DMS 273 treated with DMSO at 0.1 percent for 48 hours (cell line): Measurements from ENCODE around the gene GALK2.
"Not testable (repeated sequence)": the region's sequence is repeated elsewhere in the genome, so short reads cannot be mapped to it uniquely, and the experiment has no call there.

Experiments
- DNase-seq: peaks from one replicate; lab custom pipeline; 2025; lab: John Stamatoyannopoulos, UW

Gene GALK2

DNA sequence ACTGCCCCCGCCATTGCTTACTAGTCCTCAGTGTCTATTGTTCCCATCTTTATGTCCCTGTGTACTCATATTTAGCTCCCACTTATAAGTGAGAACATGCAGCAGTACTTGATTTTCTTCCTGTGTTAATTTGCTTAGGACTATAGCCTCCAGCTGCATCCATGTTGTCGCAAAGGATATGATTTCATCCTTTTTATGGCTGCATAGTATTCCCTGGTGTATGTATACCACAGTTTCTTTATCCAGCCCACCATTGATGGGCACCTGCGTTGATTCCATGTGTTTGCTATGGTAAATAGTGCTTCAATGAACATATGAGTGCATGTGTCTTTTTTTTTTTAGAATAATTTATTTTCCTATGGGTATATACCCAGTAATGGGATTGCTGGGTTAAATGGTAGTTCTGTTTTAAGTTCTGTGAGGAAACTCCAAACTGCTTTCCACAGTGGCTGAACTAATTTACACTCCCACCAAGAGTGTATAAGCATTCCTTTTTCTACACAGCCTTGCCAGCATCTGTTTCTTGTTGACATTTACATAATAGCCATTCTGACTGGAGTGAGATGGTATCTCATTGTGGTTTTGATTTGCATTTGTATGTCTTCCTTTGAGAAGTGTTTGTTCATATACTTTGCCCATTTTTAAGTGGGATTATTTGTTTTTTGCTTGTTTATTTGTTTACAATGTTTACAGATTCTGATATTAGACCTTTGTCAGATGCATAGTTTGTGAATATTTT lies 53.7 kb downstream of the GALK2 start:
- peak; percentile 14 for DNase-seq

DNA sequence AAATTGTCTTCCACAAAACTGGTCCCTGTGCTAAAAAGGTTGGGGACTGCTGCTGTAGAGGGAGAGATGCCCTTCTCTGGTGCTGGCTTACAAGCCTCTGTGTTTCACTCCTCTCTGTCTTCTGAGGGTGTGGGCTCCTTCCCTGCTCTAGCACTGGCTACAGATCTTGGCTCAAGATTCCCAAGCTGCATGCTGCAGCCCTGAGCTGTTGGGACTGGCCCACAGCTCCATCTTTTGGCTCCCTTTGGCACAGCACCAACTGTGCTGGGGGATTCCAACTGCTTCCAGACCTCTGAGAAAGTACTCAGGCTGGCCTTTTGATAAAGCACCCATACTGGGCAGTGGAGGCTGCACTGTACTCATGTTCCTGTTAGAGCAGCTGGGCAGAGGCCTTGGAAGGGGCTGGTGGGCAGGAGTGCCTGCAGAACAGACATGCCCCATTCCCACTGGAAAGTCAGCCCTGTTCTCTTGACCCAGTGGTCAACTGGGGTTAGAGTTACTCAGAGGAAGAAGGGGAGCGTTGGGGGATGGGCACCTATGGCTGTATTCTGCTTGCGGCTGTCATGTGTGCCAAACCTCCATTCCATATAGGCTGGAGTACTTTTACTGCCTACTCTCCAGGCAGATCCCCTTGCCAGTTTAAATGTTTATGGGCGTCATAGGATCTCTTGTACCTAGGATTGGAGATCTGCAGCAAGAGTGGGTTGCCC lies 55.7 kb downstream of the GALK2 start:
- no peak for DNase-seq

DNA sequence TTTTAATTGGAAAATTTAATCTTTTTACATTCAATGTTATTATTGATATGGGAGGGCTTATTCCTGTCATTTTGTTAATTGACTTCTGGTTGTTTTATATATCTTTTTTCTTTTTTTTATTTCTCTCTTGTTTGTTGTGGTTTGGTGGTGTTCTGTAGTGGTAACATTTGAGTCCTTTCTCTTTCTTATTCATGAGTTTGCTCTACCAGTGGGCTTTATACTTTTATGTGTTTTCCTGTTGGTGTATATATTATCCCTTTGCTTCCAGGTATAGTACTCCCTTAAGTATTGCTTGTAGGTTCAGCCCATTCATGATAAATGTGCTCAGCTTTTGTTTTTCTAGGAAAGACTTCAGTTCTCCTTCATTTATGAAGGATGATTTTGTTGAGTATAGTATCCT lies 57.6 kb downstream of the GALK2 start:
- no peak for DNase-seq

DNA sequence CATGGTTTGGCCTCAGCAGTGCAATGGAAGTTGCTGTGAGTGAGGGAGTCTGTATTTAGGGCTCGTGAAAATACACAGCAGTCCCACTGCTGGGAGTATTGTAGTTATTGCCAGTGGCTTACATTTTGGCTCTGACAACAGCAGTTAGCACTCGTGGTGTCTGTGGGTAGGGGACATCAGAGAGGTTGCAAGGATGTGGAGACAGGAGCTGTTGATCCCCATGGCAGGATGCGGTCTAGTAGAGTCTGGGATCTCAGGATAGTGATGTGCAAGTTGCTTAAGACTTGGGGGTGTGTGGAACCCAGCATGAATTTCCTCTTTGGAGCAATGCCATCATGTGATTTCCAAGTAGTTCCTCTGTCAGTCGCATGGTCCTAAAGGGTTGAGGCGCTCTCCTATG lies 59.9 kb downstream of the GALK2 start:
- DNase-seq = no peak

DNA sequence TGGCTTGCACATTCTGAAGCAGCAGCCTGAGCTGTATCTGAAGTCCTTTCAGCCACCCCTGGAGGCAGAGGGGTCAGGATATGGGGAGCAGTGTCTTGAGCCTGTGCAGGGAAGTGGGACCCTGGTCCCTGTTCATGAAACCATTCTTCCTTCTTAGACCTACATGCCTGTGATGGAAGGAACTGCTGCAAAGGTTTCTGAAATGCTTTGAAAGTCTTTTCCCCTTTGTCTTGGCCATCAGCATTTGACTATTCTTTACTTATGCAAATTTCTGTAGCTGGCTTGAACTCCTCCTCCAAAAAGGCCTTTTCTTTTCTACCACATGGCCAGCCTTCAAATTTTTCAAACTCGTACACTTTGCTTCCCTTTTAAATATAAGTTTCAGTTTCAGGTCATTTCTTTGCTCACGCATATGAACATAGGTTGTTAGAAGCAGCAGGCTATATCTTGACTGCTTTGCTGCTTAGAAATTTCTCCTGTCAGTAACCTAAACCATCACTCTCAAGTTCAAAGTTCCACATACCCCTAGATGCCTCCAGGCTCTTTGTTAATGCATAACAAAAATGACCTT lies 62.3 kb downstream of the GALK2 start:
- DNase-seq = no peak

DNA sequence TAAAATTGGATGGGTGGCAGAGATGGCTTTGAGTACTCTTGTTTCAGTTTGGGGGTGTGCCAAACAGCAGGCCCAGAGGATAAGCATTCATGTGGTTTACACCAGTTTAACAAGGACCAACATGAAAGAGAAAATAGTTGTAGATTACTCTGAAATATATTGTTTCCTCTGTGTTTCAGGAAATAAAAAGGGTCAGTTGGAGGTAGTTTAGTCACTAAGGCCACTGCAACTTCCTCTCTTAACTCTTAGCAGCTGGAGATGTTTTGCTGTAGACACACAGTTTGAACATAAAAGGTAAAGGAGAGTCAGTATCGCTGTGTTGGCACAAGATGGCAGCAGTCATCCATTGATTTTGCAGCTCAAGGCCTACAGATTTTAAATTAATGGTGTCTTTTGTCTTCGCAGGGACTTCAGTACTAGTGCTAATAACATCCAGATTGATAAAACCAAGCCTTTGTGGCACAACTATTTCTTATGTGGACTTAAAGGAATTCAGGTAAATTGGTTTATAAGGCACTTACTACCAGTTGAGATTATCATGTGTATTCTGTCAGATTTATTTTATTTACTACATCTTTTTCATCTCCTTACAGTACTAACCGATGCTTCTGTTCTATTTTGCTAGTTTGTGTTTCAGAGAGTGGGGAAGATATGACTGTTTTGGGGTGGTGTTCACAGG lies 65.5 kb downstream of the GALK2 start:
- peak; percentile 51 for DNase-seq

DNA sequence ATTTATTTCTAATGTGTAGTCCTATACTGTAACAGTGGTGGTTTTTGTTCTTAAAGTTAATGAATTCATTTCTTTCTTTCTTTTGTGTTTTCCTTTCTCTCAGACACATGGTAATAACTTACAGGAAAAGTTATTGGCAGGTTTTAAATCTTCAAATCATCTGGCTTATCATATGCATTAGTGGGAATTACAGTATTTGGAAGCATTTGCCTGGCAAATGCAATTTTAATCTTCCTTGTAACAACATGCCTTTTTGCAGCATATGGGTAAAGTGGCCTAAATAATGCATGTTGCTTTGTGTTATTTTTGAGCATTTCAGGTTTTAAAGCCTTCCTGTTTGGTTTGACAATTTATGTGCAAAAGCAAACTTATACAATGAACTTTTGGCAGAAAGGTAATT lies 66.8 kb downstream of the GALK2 start:
- DNase-seq = no peak

DNA sequence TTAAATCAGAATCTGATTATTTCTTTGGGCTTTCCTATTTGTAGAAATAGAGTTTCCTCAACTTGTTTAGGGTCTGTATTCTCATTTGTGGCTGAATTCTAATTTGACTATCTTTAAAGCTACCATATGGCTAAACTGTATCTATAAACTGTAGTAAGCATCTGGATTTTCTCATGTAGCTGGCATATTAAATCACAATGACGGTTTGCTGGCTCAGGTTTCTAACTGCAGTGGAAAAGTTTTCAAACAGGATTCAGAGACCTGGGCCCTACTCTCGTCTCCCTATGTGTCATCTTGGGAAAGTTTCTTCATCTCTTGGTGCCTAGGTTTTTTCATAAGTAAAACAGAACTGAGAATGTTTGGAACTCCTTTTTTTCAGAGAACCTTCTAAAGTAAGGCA lies 68.3 kb downstream of the GALK2 start:
- peak; percentile 82 for DNase-seq

DNA sequence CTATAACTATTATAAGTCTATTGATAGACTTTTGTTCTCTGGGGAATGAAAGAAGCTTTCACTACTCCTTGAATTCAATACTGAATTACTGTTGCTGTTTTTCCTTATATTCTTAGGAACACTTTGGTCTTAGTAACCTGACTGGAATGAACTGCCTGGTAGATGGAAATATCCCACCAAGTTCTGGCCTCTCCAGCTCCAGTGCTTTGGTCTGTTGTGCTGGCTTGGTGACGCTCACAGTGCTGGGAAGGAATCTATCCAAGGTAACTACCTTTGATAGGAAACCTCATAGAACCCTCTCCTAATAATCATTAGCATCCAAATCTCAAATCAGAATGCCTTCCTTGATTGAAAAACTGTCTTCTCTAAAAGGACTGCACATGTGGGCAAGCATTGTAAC lies 69.1 kb downstream of the GALK2 start:
- no peak for DNase-seq

DNA sequence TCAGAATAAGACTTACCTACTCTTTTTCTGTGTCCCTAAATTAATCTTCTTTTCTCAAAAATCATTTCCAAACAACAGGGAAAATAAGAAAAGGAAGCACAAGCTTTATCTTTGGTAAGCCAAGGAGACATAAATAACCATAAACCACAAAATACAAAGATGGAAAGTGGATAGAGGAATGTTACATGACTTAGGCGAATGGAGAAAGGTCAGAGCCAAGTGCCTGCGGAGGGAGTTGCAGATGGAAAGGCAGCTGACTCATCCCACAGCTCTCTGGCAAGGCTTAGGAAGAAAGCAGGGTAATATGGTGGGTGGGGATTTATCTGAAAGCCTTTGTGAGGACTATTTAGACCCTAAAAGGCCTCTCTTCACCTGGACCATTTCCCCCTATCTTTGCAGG lies 72.8 kb downstream of the GALK2 start:
- no peak for DNase-seq

DNA sequence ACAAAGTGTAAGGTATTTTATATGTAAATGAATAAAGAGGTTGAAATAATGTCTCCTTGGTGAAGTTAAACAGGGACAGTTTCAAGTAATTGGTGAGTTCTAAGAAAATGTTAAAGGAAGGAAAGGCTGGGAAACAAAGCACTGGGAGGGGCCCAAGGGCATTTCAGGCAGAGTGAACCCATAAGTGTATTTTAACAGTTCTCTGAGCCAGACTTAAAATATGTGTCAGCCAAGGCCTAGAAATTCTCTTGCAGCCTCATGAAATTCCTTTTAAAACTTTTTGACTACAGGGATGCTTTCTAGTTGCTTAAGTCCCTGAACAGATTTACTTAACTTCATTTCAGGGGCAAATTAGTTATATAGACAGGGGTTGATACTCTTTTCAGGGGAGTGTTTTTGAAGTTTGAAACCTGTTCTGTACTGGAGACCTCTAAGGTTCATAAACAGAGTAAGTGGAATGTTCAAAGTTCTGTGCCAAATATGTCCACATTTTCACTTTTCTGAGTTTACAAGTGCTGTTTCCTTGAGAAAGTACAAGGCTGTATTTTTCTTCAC lies 77.6 kb downstream of the GALK2 start:
- DNase-seq = no peak

DNA sequence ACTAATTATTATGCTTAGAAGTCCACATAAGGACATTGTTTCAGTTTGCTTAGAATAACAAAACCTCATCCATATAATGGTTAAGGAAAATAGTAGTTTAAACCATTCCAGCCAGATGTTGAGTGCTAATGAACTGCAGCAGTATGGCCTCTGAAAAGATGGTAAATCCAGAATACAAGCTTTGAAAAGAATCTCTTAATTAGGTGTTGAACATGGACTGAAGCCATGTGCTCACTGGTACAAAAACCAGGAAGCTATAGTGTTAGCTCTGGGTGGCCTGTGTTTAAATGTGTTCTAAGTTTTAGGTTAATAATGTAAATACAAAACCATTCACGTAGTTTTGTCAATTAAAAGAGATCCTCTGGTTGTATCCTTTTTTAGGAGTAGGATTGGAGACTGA lies 78.2 kb downstream of the GALK2 start:
- DNase-seq = no peak

DNA sequence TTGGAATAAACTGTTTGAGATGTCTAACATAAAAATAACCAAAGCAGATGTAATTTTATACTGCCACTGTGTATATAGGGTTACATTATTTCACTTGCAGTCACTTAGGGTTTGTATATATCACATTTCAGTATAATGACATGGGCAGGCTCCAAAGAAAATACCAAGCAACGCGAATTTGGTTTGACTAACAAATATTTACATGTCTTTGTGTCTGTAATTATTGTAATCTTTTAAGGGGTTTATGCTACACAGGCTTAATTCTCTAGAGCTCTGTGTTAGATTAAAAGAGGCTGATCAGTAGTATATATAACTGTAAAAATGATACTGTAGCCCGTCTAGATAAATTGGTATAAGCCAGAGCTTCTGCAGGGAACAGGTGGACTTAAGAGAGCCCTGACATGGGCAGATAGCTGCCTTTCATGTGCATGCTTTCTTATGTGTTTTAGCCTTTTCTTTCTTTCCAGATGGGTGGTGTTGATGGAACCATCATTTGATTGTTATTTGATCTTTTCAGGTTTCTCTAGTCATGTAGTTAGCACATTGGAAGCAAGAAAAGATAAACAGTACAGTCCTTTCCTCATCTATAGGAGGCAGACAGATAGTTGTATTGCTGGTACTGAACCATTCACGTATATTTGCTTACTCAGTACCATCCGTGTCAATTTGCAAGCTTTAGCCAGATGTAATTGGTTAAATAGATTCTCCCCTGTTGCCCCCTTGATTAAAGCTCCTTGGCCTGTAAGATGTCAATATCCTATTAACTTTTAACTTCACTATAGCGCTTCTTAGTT lies 86.1 kb downstream of the GALK2 start:
- DNase-seq = peak; percentile 43

DNA sequence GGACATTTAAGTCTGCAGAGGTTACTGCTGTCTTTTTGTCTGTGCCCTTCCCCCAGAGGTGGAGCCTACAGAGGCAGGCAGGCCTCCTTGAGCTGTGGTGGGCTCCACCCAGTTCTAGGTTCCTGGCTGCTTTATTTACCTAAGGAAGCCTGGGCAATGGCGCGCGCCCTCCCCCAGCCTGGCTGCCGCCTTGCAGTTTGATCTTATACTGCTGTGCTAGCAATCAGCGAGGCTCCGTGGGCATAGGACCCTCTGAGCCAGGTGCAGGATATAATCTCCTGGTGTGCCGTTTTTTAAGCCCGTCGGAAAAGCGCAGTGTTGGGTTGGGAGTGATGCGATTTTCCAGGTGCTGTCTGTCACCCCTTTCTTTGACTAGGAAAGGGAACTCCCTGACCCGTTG lies 95.1 kb downstream of the GALK2 start:
- DNase-seq = not testable (repeated sequence)

DNA sequence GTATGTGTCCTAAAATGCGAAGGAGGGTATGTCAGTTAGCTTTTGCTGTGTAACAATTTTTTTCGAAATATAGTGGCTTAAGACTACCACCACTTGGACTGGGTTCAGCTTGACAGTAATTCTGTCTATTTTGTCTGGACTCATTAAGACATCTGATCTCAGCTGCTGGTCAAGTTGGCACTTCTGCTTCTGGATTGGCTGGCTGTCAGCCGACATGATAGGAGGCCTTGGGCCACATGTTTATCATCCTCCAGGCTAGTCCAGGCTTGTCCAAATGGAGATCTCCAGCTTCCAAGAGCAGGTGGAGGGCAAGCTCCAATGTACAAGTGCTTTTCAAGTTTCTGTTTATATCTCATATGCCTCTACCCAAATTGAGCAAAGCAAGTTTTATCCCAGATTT lies 95.9 kb downstream of the GALK2 start:
- no peak for DNase-seq

DNA sequence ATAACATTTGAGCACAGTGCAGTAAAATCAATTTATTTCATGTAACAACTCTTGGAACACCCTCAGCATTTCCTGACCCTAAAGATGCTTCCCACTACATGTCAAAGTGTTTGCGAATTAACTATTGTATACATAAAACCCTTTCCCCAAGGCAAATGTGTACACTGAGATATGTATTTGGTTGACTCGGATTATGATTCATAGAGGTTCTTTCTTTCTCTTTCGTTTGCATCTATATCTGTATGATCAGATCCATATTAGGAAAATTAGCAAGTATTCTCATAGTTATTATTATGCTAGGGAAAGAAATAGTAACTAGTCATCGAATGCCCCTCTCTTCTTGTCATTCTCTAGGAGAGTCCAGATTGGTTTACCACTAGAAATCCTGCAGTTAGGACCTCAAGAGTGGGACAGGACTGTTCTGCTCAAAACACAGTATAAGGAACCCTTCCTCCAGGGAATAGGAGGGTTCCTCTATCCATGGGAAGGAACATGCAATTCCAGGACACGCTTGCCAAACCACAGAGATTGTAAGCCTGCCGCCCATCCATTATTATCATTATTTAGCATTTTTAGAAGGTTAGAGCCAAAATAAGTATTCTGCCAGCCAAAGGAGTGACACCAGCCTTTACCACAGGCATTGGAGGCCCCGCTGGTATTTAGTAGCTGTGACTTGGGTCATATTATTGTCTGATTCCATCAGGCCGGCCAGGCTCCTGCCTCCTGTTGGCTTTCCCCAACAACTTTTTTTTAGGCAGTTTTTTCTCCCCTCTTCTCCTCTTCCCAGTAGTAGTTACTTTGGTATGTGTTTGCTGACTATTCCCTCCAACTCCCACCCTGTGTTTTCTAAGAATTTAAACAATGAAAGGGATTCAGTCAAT lies 100.7 kb downstream of the GALK2 start:
- DNase-seq = no peak

DNA sequence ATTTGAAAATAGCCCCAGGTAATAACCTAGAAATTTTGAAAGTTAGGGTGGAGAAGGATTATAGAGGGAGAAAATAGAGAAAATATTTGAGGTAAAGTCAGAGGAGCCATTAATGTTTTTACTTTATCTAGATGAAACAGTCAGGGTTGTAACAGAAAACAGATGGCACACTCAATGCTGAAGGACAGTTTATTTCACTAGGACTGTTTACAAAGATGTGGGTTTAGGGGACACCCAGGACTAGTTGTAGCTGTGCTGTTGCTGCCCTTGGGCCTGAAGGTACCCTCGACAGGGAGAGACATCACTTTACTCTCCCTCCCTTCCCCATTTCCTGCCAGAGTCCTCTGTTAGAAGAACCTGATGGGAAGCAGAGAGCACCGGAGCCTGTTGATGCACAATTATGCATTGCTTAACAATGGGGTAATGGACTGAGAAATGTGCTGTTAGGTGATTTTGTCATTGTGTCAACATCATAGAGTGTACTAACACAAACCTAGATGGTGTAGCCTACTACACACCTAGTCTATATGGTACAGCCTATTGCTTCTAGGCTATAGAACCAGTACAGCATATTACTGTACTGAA lies 103.8 kb downstream of the GALK2 start:
- DNase-seq = no peak

DNA sequence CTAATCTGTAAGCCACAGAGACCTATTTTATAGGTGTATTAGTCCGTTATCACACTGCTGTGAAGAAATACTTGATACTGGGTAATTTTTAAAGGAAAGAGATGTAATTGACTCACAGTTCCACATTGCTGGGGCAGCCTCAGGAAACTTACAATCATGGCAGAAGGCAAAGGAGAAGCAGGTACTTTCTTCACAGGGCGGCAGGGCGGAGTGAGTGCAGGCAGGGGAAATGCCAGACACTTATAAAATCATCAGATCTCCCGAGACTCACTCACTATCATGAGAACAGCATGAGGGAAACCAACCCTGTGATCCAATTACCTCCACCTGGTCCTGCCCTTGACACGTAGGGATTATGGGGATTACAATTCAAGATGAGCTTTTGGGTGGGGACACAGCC lies 108.7 kb downstream of the GALK2 start:
- no peak for DNase-seq

DNA sequence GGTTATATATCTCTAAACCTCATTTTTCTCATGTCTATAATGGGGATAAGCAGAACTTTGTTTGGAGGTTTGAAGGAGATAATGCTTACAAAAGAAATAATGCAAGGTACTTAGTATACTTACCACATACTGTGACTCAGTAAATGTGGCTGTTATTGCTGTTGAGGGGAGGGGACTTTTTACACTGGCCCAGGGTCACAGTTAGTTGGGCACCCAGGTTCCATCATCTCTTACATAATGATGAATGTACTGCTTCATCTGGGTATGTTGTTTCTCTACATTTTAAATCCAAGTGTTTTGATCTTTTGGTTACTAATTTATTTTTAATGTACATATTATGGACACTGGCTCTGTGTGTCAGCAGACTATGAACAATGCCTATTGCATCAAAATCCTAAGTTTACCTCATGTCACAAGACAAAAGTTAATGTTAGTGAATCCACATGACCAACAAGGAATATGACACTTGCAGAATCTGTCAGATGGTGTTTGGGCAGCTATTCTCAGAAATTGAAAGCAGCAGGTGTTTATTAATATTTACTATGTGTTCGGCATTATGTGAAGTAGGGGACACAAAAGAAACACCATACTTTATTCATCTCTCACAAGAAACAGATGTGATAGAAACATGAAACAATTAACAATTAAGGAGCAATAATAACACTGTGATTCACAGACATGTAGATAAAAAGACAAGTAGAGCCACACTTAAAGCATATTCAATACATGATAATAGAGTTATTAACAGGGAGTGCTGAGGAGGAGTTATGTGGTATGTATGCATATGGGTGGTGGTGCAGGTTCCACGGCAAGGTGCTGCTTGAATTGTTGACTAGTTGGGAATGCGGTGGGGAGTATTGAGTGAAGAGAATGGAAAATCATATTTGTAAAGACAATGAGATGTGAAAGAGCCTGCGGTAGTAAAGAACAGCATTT lies 109.7 kb downstream of the GALK2 start:
- DNase-seq = no peak
